Measurements from ENCODE around the gene ARHGEF4.

The ARHGEF4 gene

DNA sequence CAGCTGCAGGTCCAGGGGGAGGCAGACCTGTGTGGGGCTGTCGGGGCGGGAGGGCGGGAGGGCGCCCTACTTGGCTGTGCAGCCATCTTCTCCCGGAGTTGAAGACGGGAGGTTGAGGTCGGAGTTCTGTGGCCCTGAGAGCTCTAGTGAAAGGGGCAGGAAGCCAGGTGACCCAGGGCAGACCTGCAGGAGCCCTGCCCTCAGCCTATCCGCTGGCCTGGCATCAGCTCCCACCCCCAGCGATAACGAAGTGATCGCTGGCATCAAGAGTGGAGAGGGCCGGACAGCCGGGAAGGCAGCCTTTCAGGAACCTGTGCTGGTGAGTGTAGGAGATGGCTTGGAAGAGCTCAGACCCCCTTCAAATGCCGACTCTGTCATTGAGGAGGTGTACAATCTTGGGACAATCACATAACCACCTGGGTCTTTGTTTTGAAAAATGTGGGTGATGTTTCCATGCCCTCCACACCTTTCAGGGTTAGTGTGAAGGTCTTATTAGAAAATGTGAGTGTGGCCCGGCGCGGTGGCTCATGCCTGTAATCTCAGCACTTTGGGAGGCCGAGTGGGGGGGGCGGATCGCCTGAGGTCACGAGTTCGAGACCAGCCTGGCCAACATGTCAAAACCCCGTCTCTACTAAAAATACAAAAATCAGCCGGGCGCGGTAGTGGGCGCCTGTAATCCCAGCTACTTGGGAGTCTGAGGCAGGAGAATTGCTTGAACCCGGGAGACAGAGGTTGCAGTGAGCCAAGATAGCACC lies 1.3 kb downstream of the ARHGEF4 start:
- DNase-seq: no peak

DNA sequence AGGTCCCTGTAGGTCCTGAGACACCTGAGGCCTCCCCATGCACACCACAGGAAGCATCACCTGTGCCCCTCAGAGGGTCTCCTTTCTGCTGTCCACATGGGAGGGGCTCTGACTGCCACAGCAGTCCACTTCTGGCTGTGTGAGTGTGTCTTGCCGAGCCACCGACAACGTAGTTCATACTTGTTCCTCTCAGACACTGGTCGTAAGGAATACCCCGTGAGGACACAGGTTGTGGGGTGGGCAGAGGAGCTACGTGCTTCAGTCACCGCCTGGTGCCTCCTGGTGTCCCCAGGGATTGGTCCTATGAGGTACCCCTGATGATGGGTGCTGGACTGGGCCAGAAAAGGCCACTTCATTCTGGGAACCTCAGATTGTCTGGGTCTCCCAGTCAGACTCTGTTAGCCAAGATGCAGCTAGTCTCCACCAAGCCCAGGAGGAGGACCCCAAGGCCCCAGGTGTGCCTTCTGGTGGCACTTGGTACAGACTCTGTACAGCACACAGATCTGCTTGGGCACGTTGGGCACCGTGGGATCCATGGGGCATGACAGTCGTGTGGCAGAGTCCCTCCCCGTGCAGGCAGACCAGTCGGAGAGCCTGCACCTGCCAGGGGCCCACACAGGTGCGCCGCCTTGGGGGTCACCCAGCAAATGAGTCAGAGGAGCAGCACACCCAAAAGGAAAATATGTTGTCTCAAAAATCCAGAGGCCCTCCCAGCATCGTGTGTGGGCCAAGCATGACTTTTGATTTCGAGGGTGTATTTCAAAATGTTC lies 2.5 kb downstream of the ARHGEF4 start:
- no peak for DNase-seq

DNA sequence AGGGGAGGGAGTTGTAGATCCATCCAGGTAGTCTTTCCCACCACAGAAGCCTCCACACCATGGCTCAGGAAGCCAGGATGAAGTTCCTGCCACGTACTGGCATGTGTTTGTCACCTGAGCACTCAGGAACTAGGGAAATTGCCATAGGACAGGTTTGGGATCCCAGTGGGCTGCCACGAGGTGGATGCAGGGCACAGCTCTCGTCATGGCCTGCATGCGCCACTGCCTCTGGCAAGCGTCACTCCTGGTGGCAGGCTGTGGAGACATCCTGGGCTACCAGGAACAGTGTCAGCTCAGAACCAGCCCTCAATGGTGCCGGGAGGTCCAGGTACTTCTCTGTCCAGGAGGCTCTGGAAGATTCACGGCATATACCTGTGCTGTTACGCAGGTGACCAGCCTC lies 3.8 kb downstream of the ARHGEF4 start:
- no peak for DNase-seq

DNA sequence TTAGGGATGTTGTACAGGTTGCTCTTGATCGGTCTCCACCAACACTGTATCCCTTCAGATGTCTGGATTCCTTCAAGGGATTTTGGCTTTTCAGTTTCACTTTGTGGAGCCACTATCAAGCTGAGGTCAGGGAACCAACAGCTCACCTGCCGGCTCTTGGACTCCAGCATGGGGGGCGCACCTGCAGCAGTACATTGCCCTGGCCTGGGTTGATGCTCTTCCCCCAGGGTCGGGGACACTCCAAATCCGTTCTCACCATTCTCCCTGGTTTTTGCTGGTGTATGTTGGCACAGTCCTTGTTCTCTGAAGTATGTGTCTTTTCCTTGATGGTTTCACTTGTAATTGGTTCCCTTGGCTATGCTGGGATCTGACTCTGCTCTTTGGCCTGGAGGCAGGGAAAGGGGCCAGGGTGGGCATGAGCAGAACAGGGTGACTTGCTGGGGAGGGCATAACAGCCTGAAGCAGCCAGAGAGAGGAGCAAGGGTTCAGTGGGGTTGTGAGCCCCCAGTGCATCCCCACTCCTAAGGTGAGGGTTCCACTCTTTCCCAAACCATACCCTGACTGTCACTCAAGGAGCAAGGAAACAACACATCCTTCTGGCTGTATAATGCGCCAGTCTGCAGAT lies 5.1 kb downstream of the ARHGEF4 start:
- no peak for DNase-seq

DNA sequence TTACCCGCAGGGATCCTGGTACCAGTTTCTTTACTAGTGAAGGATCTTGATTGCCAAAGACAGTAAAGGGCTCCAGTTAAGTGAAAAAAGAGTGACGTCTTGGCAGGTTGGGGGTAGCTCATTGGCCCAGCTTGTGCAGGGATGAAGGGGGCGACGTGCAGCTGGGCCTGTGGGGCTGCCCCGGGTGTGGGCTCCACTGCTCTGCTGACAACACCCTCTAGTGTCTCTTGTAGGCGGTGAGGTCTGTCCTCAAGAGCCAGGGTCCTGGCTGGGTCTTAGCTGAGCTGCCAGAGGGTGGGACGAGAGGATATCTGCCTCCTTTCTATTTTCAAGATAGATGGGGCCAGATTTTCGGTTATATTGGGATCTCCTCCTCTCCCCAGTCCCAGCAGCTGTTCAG lies 6.1 kb downstream of the ARHGEF4 start:
- DNase-seq: no peak

DNA sequence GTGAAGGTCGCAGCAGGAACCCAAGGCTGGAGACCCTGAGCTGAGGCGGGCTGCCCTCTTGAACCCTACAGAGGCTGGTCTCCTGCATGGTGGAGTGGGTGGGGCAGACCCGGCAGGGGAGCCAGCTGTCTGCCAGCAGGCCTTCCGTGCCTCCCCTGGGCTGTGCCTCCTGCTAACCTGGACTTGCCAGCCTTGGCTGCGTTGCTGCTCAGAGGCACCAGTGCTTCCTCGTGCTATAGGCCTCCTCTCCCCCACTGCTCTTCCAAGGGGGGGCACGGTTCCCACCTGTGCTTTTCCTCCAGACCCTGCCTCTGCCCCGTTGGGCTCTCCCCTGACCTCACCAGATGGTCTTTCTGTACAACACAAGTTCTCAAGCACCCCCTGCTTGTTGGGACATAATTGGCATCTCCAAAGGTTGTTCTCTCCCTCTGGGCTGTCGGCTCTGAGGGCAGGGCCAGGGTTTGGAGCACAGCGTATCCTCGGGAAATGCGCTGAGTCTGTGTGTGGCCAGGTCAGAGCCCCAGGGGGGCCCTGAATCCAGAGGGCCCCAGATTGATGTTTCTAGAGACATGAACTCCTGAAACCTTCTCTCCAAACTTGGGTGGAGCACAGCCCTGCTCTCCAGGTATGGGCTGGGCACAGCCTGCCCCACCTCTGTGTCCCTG lies 6.7 kb downstream of the ARHGEF4 start:
- no peak for DNase-seq

DNA sequence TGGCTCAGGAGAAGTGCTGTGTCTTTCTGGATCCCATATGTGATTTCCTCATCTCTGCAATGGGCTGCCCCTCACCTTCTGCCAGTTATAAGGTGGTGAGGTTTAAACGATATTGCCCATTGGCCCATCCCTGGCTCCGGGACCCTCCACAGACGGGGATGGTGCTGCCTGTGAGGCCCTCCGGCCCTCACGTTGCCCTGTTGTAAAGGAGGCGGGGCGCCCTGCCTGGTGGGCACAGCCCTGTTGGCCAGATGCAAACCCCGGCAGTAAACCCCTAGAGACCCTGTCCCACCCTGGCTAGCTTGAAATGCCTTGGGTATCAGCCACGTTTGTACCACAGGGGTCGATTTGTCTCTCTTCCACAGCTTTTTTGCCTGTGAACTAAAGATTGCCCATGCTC lies 7.4 kb downstream of the ARHGEF4 start:
- no peak for DNase-seq

DNA sequence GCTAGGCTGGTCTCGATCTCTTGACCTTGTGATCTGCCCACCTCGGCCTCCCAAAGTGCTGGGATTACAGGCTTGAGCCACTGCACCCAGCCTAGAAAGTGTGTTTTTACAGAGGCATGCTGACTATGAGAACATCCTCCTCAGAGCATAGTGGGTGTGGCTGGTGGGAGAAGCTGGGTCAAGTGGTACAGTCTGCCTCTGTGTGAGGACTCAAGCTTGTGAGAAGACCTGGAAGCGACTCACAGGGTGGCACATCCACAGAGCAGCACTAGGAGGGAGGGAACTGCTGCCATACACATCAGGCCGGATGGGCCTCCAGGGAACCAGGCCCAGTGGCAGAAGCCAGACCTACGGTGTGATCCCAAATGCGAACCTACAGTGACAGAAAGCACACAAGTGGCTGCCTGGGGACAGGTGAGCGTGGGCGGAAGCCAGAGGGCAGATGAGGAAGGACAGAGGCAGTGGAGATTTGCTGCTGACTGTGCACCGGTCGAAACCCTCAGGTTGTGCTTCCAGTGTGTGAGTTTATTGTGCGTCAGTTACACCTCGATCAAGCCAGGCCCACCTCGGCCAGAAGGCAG lies 8.9 kb downstream of the ARHGEF4 start:
- no peak for DNase-seq

DNA sequence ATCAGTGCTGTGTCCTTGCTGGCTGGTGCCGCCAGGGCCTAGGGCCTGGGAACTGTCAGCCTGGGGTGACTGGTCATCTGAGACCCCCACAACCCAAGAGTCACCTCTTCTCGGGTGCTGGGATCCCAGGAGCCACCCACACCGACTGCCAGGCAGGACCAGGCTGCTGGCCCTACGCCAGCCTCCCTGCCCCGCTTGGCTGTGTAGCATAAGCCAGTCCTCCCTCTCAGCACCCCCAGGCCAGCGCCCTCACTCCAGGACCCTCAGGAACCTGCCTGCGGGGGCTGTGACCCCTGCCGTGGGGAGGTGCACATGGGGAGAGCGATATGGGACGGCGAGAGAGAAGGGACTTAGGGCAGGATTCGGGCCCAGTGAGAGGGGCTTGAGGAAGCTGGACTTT lies 9.5 kb downstream of the ARHGEF4 start:
- no peak for DNase-seq

DNA sequence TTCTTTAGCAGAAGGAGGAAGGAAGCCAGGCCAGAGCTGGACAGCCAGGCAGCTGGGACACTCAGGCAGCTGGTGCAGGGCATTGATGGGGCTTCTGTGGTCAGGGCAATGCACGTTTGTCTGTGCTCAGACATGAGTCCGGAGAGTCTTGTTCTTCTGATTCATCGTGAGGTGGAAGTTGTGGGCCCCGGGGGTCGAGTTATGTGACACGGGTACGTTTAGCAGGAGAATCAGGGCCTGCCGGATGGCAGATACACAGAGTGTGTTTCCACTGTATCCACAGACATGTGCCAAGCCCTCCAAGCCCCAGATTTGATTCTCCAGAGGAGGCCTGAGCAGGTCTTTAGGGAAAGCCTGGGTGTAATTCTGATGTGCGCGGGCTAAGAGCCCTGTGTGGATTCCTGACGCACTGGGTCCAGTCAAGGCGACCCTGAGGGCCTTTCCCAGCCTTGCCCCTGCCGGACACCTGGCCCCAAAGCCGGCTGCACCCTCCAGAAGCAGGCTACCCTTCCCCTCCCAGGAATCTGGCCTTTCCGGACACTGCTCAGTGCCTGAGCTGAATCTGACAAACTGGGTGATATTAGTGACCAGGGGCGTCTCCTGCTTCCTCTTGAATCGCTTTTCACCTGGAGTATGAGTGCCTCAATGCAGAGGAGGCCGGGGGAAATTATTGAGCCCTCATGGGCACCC lies 10.1 kb downstream of the ARHGEF4 start:
- no peak for DNase-seq

DNA sequence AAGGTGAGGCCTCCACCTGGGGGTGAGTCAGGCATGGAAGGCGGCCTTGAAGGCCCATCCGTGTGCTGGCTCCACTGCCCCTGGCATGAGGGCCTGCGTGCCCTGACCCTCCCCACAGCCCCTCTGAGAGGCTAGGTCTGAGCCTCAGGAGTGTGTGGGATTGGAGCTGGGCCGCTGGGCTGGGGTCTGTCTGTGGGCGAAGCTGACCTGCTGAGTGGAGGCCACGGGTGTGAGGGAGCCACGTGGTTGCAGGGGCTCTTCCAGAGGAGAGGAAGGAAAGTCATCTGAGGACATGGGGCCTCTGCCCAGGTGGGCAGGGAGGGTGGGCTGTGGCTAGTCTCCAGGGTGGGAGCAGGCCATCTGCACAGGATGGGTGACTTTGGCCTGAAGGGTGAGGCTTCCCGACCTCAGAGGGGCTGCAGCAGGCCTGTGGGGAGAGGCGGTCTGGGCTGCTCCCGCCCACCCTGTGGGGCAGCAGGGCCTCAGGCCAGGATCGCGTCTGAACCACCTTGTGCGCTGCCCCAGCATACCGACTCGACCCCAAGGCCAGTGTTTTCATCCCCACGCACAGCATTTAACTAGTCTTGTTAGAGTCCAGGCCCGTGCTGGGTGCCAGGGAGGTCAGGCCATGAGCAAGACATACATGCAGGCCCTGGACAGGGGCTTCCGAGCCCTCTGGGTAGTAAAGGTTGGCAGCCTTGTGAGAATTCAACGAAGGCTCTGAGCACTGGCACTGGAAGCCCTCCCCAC lies 11.2 kb downstream of the ARHGEF4 start:
- no peak for DNase-seq

DNA sequence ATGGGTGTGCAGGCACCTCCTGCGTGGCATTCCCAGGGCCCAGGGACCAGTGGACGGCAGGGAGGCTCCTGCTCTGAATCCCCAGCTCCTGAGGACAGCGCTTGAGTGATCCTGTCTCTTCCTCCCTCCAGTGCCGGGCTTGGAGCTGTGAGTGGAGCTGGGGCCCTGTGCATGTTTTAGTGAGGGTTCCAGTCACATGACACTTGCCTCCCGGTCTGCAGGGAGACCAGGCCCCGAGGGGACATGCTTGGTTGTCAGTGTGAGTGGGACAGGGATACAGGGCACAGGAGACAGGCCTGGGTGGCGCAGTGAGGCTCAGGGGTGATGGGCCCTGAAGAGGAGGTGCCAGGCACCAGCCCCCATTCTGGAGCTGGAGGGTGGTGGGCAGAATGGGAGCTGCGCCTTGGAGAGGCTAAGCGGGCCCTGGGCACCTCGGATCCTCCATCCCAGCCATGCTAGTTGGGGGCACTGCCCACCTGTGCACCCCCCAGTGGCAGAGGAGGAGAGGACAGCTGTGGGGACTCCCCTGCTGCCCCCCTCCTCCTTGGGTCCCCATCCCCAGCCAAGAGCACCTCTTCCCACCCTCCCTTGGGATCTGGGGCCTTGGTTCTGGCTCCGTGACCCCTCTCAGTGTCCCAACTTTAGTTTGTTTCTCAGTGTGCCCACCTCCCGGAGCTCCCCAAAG lies 12.0 kb downstream of the ARHGEF4 start:
- DNase-seq: no peak

DNA sequence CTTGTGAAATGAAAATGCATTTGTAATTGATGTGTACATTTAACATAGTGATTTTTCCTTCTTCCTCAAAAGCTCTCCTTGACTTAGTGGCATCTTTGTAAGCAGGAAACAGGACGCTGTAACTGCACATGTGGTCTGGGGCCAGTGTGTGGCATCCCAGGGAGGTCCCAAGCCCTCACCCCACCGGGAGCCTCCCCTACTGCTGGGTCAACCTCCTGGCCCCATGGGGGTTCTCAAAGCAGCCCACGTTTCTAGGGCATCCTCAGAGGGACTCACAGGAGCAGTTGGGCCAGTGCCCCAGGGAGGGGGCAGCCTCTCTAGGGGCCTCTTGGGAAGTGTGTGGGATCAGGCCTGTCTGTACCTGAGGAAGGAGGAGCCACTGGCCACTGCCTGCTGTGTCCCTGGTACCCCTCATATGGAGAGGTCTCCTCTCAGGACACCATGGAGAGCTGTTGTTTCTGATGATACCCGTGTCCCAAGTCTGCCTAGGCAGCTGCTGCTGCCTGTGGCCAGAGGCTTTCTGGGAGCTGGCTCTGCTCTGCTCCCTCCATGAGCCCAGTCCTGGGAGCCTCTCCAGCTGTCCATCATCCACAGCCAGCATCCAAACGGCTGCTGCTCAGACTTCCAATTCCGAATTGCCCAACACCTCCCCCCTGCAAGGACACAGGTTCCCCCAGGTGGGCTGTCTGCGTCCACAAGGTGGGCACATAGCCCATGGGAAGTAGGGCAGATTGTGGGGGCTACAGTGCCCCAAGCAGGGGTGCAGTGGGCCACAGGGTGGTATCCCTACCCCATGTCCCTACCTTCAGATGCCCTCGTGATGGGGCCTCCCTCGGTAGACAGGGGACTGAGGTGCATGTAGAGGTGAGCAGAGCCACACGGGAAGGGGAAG lies 13.4 kb downstream of the ARHGEF4 start:
- no peak for DNase-seq

DNA sequence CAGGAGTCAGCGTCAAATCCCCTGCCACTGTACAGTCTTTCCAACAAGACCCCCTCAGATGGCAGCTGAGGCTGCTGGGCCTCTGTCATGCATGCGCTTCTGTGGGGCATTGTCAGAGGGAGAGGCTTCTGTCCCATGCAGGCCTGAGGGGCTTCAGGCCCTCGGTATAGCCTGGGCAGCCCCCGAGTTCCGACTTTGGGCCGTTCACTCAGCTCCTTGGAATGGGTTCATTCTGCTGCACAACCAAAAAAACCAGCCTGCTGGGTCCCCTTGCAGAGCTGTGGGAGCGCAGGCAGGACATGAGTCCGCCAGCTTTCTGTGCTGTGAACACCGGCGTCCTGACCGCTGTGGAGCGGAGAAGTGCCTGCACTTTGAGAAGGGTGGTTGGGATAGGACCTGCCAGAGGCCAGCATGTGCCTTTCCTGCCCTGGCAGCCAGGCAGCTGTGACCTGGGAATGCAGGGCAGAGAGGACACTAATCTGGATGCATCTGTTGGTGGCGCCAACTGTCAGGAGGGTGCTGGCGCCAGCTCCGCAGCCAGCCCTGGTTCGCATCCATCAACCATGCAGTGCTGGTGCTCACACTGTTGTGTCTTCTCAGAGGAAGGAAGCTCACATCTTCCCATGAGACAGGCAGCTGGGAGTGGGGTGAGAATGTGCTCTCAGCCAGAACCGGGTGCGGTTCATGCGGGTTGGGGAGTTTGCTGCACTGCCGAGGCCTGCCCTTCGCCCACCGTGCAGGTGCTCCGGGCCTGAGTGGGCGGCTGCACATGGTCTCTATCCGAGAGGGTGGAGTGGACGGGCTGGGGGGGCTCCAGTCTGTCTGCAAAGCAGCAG lies 14.3 kb downstream of the ARHGEF4 start:
- DNase-seq: no peak

DNA sequence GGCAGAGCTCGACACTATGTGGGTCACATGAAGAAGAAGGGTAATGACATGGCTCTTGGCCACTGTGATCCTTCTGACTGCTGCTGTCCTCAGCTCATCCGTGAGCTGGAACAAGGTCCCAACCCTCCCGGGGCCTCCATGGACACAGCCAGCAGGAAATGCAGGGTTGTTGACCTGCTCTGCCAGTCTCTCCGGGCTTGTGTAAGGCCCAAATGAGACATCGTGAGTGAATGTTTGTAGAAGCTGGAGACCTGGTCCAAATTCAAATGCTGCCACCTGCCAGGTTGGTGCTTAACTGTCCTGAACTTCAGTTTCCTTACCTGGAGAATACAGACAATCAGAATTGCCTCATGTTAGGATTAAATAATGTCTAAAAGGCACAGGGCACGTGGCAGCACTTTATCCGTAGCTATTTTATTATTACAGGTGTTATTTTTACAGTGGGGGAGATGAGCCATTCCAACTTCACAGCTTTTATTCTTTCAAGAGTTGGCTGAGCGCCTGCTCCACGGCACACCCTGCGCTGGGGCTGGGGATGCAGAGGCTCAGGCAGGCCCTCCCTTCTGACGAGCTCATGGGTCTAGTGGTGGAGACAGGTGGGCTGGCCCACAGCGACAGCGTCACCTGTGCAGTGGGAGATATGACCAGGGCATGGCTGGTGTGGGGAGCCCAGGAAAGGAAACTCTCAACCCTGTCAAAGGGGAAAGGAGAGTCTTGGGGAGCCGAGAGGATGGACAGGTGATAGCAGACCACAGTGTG lies 15.1 kb downstream of the ARHGEF4 start:
- DNase-seq: no peak

DNA sequence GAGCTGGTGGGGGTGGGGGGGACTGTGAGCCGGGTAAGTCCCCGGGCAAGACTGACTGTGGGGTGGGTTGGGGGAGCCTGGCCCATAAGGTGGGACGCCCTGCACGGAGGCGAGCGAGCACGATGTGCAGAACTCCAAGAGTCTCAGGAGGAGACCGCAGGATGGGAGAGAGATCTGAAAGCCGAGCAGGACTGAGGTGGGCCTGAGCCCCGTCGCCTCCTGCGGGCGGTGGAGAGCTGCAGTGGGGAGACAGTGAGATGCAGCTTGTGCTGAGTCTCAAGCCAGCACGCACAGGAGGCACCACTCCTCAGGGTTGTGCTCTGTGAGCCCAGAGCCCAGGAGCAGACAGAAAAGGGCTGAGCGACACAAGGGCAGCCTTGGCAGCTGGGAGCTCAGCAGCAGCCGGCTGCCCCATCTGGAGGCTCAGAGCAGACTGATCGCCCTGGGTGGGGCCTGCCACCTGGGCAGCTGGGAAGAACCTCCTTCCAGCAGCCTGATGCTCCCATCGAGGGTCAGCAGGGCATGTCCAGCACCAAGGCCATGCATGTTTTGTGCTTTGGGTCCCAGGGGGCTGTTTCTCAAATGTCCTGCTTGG lies 15.9 kb downstream of the ARHGEF4 start:
- DNase-seq: no peak

DNA sequence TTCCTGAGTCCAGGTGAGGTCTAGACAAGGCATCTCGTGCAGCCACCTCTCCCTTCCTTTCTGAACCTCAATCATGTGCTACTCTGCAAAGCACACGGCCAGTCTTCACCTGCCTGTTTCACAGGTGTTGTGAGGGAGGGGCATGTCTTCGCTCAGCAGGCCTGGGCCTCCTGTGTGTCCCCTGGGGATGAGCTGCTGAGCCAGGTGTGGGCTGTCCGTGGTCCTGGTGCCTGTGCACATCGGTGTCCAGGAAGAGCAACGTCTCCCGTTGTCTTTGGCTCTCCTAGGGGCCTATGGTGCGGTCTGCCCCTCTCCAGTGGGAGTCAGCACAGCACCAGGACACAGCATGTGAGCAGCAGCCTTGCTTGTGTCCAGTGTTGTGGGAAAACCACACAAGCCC lies 16.7 kb downstream of the ARHGEF4 start:
- no peak for DNase-seq

DNA sequence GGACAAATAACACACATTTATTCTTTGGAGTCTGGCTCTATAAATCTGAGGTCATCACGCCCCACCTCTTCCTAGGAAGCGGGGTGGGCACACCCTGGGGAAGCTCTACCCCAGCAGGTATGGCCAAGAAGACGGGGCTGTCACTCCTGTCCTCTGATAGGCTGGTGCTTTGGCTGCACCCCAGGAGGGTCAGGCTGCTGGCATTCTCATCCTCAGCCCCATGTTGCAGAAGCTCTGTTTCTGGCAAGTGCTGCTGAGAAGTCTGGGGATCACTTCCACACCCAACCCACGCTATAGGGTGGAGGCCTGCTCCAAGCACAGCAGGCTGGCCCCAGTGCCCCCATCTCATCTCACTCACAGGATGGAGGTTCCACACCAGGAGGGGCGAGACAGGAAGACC lies 17.6 kb downstream of the ARHGEF4 start:
- no peak for DNase-seq

Measured in activated T-cell treated with anti-CD3 and anti-CD28 coated beads, Interleukin-2, amount 50 U/mL, for 1 hour (primary cell).